WERI-Rb-1 (cell line): Measurements from ENCODE around the gene ACTR2.

Experiments used
- DNase-seq: peaks from one replicate; pipeline ENCODE4 v3.0.0-alpha.2; 2020
- H3K27ac ChIP-seq: fragments of 250-450 bp; sonication (Bioruptor Pico); 2 replicates; pipeline ENCODE4 v1.5.1; 2020; ENCODE audit warnings: mild to moderate bottlenecking, moderate library complexity
- H3K27me3 ChIP-seq: fragments of 250-450 bp; sonication (Bioruptor Pico); 2 replicates; pipeline ENCODE4 v1.5.1; 2021; ENCODE audit warnings: mild to moderate bottlenecking, low read depth, moderate library complexity; ENCODE audit not compliant: insufficient read depth, severe bottlenecking
- H3K36me3 ChIP-seq: fragments of 250-450 bp; sonication (Bioruptor Pico); 2 replicates; pipeline ENCODE4 v1.5.1; 2020; ENCODE audit warnings: mild to moderate bottlenecking, moderate library complexity
- H3K4me3 ChIP-seq: 2 replicates; pipeline ENCODE4 v1.5.1; 2011; ENCODE audit warnings: low read depth, mild to moderate bottlenecking, control low read depth, low read length
- H3K9me3 ChIP-seq: fragments of 250-450 bp; sonication (Bioruptor Pico); 2 replicates; pipeline ENCODE4 v1.5.1; 2021; ENCODE audit warnings: mild to moderate bottlenecking, moderate library complexity; ENCODE audit not compliant: severe bottlenecking
- CTCF ChIP-seq: IDR thresholded peaks from 2 replicates; pipeline ENCODE4 v1.5.1; 2011; ENCODE audit warnings: low read depth, mild to moderate bottlenecking, control low read depth, inconsistent platforms, low read length

The ACTR2 gene

GRCh38 chr2:65294136-65294535, 66.5 kb downstream of the ACTR2 start:
- TF ChIP-seq CTCF: no peak
- Histone ChIP-seq H3K9me3 (no peaks in the 10 kb centered on the region), H3K36me3 (no peaks in the 10 kb centered on the region), H3K27ac (no peak overlapping the region), H3K4me3 (no peak overlapping the region), H3K27me3 (no peaks in the 10 kb centered on the region)
- no peak for DNase-seq

GRCh38 chr2:65294701-65295100, 67.1 kb downstream of the ACTR2 start:
- Histone ChIP-seq H3K4me3 (no peak overlapping the region), H3K36me3 (no peaks in the 10 kb centered on the region), H3K27me3 (no peaks in the 10 kb centered on the region), H3K27ac (no peak overlapping the region), H3K9me3 (no peaks in the 10 kb centered on the region)
- no peak for DNase-seq
- TF ChIP-seq CTCF: no peak

GRCh38 chr2:65296971-65297370, 69.3 kb downstream of the ACTR2 start:
- Histone ChIP-seq H3K4me3 (no peak overlapping the region), H3K36me3 (no peaks in the 10 kb centered on the region), H3K9me3 (no peaks in the 10 kb centered on the region), H3K27me3 (no peaks in the 10 kb centered on the region), H3K27ac (no peak overlapping the region)
- no peak for DNase-seq
- TF ChIP-seq CTCF: no peak

GRCh38 chr2:65297544-65297943, 69.9 kb downstream of the ACTR2 start:
- no peak for DNase-seq
- H3K9me3 ChIP-seq: no peaks in the 10 kb centered on the region
- H3K27ac ChIP-seq: no peak overlapping the region
- no peaks in the 10 kb centered on the region for H3K27me3 ChIP-seq
- H3K4me3 ChIP-seq: no peak overlapping the region
- TF ChIP-seq CTCF: no peak
- no peaks in the 10 kb centered on the region for H3K36me3 ChIP-seq

GRCh38 chr2:65298089-65298488, 70.5 kb downstream of the ACTR2 start:
- no peak overlapping the region for H3K27ac ChIP-seq
- no peaks in the 10 kb centered on the region for H3K9me3 ChIP-seq
- TF ChIP-seq CTCF: no peak
- no peak for DNase-seq
- no peaks in the 10 kb centered on the region for H3K27me3 ChIP-seq
- H3K4me3 ChIP-seq: no peak overlapping the region
- no peaks in the 10 kb centered on the region for H3K36me3 ChIP-seq

- Histone ChIP-seq H3K4me3 (no peak overlapping the region), H3K36me3 (no peaks in the 10 kb centered on the region), H3K9me3 (no peaks in the 10 kb centered on the region), H3K27ac (no peak overlapping the region), H3K27me3 (no peaks in the 10 kb centered on the region)
- DNase-seq: no peak
- no peak for TF ChIP-seq CTCF
These were observed 71.6 kb downstream of the ACTR2 start for GRCh38 chr2:65299246-65299645.
